SK-N-SH (cell line): ENCODE data around the gene EFHD2. TPM values are rescaled to one million over a fixed set of nuclear protein-coding genes. Genes with fewer than 3 reads are reported as not detected.

Experiments
- CTCF ChIA-PET: fragments of 300-600, 350-600 bp; formaldehyde crosslinking; extraction: SDS; loops from one replicate; lab custom pipeline; 2021; lab: Yijun Ruan, JAX
- POLR2A ChIA-PET: fragments of 350-600 bp; sonication (Branson Sonifier 250); formaldehyde crosslinking; extraction: SDS; loops from one replicate; lab custom pipeline; 2020; ENCODE audit warnings: antibody characterized with exemption, inconsistent platforms; lab: Yijun Ruan, JAX
- DNase-seq: peaks from one replicate; pipeline ENCODE4 v3.0.0; 2012
- H2AFZ ChIP-seq: fragments of 200-600 bp; sonication (generic); 2 replicates; pipeline ENCODE4 v1.8.1; 2016; ENCODE audit warnings: antibody characterized with exemption, mild to moderate bottlenecking, low read depth
- H3F3A ChIP-seq: fragments of 200-600 bp; sonication (generic); replicated peaks from 2 replicates; pipeline ENCODE3; 2016; ENCODE audit warnings: antibody characterized with exemption, mild to moderate bottlenecking; ENCODE audit not compliant: insufficient read depth
- H3K27ac ChIP-seq, 2 experiments: fragments of 200-500 bp in 1 of 2; fragments of 200-600 bp in 1 of 2; sonication (Bioruptor generic) in 1 of 2; sonication (generic), shearing (Covaris generic) in 1 of 2; 2 replicates each; pipeline versions ENCODE4 v1.5.1 to v1.6.1; 2014 to 2016; ENCODE audit warnings: low read depth in 2 of 2, inconsistent platforms in 1 of 2, low read length in 1 of 2, mild to moderate bottlenecking in 1 of 2, mixed read lengths in 1 of 2
- H3K27me3 ChIP-seq: fragments of 200-600 bp; sonication (generic), shearing (Covaris generic); 2 replicates; pipeline ENCODE4 v1.6.1; 2016; ENCODE audit warnings: mixed run types; ENCODE audit not compliant: insufficient read depth
- H3K36me3 ChIP-seq, 2 experiments: fragments of 200-500 bp in 1 of 2; fragments of 200-600 bp in 1 of 2; sonication (Bioruptor generic) in 1 of 2; sonication (generic) in 1 of 2; replicated peaks in 1 of 2; 2 replicates each; pipeline versions ENCODE3 to v1.5.1; 2014 to 2016; ENCODE audit warnings: low read length in 1 of 2, mild to moderate bottlenecking in 1 of 2; ENCODE audit not compliant: insufficient read depth in 2 of 2, control insufficient read depth in 1 of 2
- H3K4me1 ChIP-seq, 2 experiments: fragments of 200-500 bp in 1 of 2; fragments of 200-600 bp in 1 of 2; sonication (Bioruptor generic) in 1 of 2; sonication (generic), shearing (Covaris generic) in 1 of 2; 2 replicates each; pipeline versions ENCODE4 v1.5.1 to v1.6.1; 2014 to 2016; ENCODE audit warnings: low read depth in 1 of 2, low read length in 1 of 2, mixed run types in 1 of 2; ENCODE audit not compliant: insufficient read depth in 2 of 2, control insufficient read depth in 1 of 2
- H3K4me2 ChIP-seq: fragments of 200-600 bp; sonication (generic), shearing (Covaris generic); 2 replicates; pipeline ENCODE4 v1.6.1; 2017; ENCODE audit warnings: mixed run types
- H3K4me3 ChIP-seq, 2 experiments: fragments of 200-500 bp in 1 of 2; fragments of 200-600 bp in 1 of 2; sonication (Bioruptor generic) in 1 of 2; sonication (generic), shearing (Covaris generic) in 1 of 2; 2 replicates each; pipeline versions ENCODE4 v1.5.1 to v1.8.1; 2014 to 2016; ENCODE audit warnings: low read depth in 2 of 2, inconsistent platforms in 1 of 2, low read length in 1 of 2, mild to moderate bottlenecking in 1 of 2, mixed read lengths in 1 of 2, moderate library complexity in 1 of 2
- H3K79me2 ChIP-seq: fragments of 200-600 bp; sonication (generic); 2 replicates; pipeline ENCODE4 v1.8.1; 2017; ENCODE audit warnings: mild to moderate bottlenecking; ENCODE audit not compliant: insufficient read depth
- H3K9ac ChIP-seq: fragments of 200-600 bp; sonication (generic); 2 replicates; pipeline ENCODE4 v1.6.1; 2017; ENCODE audit warnings: mixed run types
- H3K9me2 ChIP-seq: fragments of 200-600 bp; sonication (generic); 2 replicates; pipeline ENCODE4 v1.6.1; 2017; ENCODE audit warnings: mixed run types
- H3K9me3 ChIP-seq: fragments of 200-600 bp; sonication (generic); 2 replicates; pipeline ENCODE4 v1.6.1; 2017; ENCODE audit warnings: mixed run types, mild to moderate bottlenecking, moderate library complexity
- H4K20me1 ChIP-seq: fragments of 200-600 bp; sonication (generic); 2 replicates; pipeline ENCODE4 v1.6.1; 2017; ENCODE audit warnings: mild to moderate bottlenecking, mixed run types; ENCODE audit not compliant: insufficient read depth
- CTCF ChIP-seq: fragments of 200-600 bp; sonication (generic); IDR thresholded peaks from 2 replicates; pipeline ENCODE4 v1.6.1; 2017; ENCODE audit warnings: antibody characterized with exemption, mild to moderate bottlenecking, moderate library complexity
- ELF1 ChIP-seq: IDR thresholded peaks from 2 replicates; pipeline ENCODE4 v1.4.0; 2012
- FOXJ3 ChIP-seq: sonication (generic); formaldehyde crosslinking; IDR thresholded peaks from 2 replicates; pipeline ENCODE4 v1.5.1; 2020; ENCODE audit warnings: mild to moderate bottlenecking, missing genetic modification reagents
- FOXM1 ChIP-seq: IDR thresholded peaks from 2 replicates; pipeline ENCODE4 v1.4.0; 2012; ENCODE audit warnings: low read depth, mild to moderate bottlenecking
- JUND ChIP-seq: IDR thresholded peaks from 2 replicates; pipeline ENCODE4 v1.4.0; 2012
- MAX ChIP-seq: IDR thresholded peaks from 2 replicates; pipeline ENCODE4 v1.4.0; 2012; ENCODE audit warnings: low read depth
- MEF2A ChIP-seq: IDR thresholded peaks from 2 replicates; pipeline ENCODE4 v1.4.0; 2012; ENCODE audit warnings: low read depth, borderline replicate concordance
- MXI1 ChIP-seq: IDR thresholded peaks from 2 replicates; pipeline ENCODE4 v1.6.1; 2012; ENCODE audit warnings: mild to moderate bottlenecking, low read depth, low read length, improper control_type of control experiment
- RAD21 ChIP-seq: IDR thresholded peaks from 2 replicates; pipeline ENCODE4 v1.6.1; 2012; ENCODE audit warnings: mild to moderate bottlenecking, low read length
- REST ChIP-seq: IDR thresholded peaks from 2 replicates; pipeline ENCODE4 v1.6.1; 2012; ENCODE audit warnings: mild to moderate bottlenecking, low read depth, low read length, moderate library complexity
- RFX5 ChIP-seq: IDR thresholded peaks from 2 replicates; pipeline ENCODE4 v1.6.1; 2012; ENCODE audit warnings: mild to moderate bottlenecking, improper control_type of control experiment, low read length
- RXRA ChIP-seq: IDR thresholded peaks from 2 replicates; pipeline ENCODE4 v1.4.0; 2012; ENCODE audit warnings: low read depth, mild to moderate bottlenecking, borderline replicate concordance
- SMC3 ChIP-seq: IDR thresholded peaks from 2 replicates; pipeline ENCODE4 v1.6.1; 2012; ENCODE audit warnings: low read depth, low read length, improper control_type of control experiment
- TCF12 ChIP-seq: IDR thresholded peaks from 2 replicates; pipeline ENCODE4 v1.4.0; 2012
- TEAD4 ChIP-seq: IDR thresholded peaks from 2 replicates; pipeline ENCODE4 v1.4.0; 2012; ENCODE audit warnings: mild to moderate bottlenecking, borderline replicate concordance; ENCODE audit not compliant: insufficient read depth
- ZBTB33 ChIP-seq: IDR thresholded peaks from 2 replicates; pipeline ENCODE4 v1.4.0; 2012; ENCODE audit warnings: low read depth, borderline replicate concordance
- WGBS: methylation state at CpG from one replicate; pipeline ENCODE4 v1.1.6; 2017; ENCODE audit warnings: low lambda C conversion rate; 5-methylcytosine and 5-hydroxymethylcytosine counted together
- polyA plus RNA-seq, 3 experiments: library from polyadenylated mRNA; depleted of rRNA; stranded (reverse); fragments of >200 nt; gene quantifications; 2 replicates each; pipeline ENCODE4 v1.2.3, GENCODE V29; 2012

EFHD2 gene
- polyA plus RNA-seq, 1 of the 3 experiments (the other 2 are of a cell fraction): 59.8 TPM

GRCh38 chr1:15476927-15477326 lies 67.2 kb downstream of the EFHD2 start:
- no peak for TF ChIP-seq ZBTB33
- TF ChIP-seq MEF2A: no peak
- TF ChIP-seq SMC3: no peak
- TF ChIP-seq RAD21: no peak
- TF ChIP-seq FOXJ3: no peak
- TF ChIP-seq REST: no peak
- TF ChIP-seq MAX: no peak
- no peak for TF ChIP-seq TEAD4
- TF ChIP-seq ELF1: no peak
- TF ChIP-seq CTCF: no peak
- no peak for TF ChIP-seq MXI1
- TF ChIP-seq TCF12: no peak
- TF ChIP-seq RFX5: no peak
- TF ChIP-seq FOXM1: no peak
- TF ChIP-seq JUND: no peak
- no peak for TF ChIP-seq RXRA

More at GRCh38 chr1:15476927-15477326, 67.2 kb downstream of the EFHD2 start:
- Histone ChIP-seq H3K9me3 (no peaks in the 10 kb centered on the region), H3K4me1 (no peaks in the 10 kb centered on the region), H3K9ac (no peak overlapping the region), H3K27me3 (no peaks in the 10 kb centered on the region), H3K4me3 (no peak overlapping the region), H3K4me2 (no peak overlapping the region), H3K79me2 (no peaks in the 10 kb centered on the region), H3K36me3 (no peaks in the 10 kb centered on the region), H3K27ac (no peak overlapping the region), H2AFZ (no peak overlapping the region), H4K20me1 (no peaks in the 10 kb centered on the region), H3K9me2 (no peaks in the 10 kb centered on the region), H3F3A (no peaks in the 10 kb centered on the region)
- ChIA-PET POLR2A (no interaction called here), CTCF (no interaction called here)
- no peak for DNase-seq
- WGBS: 89% methylated on average over 3 of the region's 3 CpGs
